ENCODE results near the gene USP48.

The USP48 gene

DNA sequence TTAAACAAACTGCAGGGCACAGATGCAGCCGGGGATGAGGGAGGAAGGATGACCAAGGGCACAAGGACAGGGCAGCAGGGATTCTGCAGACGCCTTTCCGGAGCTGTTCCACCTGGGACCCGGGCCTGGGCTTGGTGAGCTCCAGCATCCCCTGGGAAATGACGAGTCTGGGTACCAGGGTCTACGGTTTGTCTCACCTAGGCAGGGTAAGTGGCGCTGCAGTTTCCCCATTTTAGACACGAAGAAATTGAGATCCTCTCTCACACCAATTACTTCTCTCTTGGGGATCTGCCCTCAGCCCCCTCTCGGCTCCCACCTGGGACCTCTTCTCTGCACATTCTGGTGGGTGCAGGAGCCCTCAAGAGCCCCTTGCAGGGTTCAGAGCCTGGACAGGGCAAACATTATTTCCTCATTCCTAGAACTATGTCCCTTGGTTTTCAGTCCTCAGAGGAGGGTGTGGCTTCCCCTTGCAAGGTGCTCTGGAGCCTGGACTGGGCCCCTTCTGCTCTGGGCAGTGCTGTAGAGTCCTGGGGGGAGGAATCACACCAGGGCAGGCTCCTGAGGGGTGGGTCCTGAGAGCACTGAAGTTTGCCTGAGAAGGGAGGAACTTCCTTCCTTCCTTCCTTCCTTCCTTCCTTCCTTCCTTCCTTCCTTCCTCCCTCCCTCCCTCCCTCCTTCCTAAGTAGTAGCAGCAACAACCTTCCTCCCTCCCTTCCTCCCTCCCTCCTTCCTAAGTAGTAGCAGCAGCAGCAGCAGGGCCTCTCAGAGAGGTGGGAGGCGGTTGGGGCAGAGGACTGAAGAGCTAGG lies 129.8 kb downstream of the USP48 start:
- no peak for DNase-seq (ENCODE audit: low read depth)

DNA sequence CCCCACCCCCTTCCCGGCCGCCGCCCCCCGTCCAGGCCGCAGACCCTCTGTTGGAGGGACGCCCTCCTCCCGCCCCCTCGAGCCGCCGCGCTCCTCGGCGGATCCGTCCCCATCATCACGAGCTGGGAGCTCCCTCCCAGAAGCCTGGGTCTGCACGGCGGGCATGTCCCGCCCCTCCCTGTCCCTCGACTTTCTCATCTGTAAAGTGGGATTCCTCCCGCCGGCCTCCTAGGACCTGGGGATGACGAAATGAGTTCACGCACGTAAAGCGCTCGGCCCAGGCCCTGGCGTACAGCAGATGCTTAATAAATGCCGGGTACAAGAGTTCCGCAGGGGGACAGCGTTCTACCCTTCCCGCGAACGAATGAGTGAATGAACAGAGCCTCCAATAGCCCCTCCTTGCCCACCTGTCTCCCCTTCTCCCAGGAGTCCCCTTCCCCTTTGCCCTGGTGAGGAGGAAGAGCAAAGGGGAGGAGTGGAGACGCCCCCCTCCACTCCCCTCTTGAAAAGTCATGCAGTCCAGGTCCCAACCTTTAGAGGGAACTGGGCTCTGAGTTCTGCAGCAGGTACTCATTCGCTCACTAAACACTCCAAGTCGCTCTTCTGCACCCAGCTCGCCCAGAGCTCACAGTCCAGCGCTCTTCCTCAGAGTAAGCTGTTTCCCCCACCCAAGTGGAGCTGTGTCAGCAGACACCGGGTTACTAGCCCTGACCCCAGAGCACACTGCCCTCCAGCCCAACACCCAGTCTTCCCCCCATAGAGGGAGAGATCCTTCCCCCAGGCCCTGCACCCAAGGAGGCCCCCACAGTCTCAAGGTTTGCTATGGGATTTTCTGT lies 130.6 kb downstream of the USP48 start:
- DNase-seq (ENCODE audit: low read depth), result no peak

DNA sequence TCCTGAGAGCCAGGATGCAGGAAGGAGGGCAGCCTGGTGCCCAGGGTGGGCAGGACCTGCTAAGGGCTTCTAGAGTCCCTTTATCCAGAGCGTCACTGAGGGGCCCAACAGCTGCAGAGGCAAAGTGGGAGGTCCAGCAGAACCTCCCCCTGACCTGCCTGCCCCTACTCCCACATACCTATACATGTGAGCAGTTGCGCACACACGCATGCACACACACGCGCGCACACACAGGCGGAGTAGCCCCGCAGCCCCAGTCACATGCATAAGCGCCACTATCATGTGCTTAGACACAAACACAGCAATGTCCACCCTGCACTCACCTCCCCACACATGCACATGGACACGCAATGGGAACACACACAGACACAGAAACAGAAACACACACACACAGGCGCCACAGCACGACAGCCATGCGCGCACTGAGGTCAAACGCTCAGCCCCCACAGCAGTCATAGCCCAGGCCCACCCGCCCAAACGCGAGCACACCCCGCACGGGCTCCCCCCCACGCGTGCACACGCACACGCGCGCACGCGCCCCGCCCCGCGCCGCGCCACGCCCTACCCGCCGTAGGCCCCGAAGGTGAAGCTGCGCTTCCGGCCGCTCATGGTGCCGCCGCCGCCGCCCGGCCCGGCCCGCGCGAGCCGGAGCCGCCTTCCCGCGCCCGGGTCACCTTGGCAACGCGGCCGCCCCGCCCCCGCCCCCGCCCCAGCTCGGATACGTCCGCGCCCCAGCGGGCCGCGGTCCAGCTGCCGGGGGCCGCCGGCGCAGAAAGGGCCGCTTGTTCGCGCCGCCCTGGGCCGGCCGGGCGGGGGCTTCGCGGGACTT lies 131.5 kb downstream of the USP48 start:
- no peak for DNase-seq (ENCODE audit: low read depth)

DNA sequence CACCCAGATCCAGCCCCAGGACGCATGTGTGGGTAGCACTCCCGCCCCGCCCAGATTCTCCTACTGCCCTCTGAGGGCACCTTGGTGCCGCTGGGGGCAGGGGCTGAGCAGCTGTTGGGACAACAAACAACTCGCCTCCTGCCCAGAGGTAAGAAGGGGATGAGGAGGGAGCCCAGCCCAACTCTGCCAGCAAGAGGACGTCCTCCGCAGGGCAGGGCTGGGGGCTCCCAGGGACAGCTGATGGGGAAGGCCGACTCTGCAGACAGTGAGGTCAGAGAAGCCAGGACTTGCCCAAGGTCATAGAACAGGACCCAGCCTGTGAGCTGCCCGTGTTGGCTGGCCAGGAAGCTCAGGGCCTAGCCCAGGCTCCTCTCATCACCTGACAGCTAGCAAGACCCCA lies 132.5 kb downstream of the USP48 start:
- DNase-seq (ENCODE audit: low read depth), result no peak

DNA sequence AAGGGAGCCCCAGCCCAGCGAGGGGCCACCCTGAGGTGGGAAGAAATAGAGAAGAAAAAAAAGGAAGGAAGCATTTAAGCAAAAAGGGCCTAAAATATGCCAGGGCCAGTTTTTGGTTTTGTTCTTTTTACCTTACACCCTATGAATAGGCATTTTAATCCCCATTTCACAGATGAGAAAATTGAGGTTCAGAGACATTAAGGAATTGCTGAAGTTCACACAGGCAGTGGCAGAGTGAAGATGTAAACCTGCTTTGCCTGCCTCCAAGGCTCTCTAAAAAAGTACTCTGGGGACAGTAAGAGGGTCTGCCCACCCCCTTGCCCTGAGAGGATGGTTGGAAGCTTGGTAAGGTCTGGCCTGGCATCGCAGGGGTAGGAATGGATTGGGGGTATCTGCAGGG lies 133.6 kb downstream of the USP48 start:
- DNase-seq (ENCODE audit: low read depth), result no peak

DNA sequence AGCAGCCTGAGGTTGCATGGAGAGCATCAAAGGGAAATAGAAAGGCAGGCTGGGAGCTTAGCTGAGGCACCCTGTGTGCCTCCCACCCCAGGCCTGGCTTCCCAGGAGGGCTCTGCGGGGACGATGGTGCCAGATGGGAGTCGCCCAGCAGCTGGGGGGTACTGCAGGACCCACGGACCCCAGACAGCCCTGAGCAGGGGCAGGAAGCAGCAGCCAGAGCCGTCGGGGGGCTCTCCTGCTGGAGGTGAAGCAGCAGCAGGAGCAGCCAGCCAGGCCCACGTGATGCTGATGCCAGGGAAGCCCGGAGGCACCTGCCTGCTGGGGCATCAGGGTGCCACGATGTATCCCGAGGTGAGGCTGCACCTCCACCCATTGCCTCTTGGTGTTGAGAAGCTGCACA lies 134.2 kb downstream of the USP48 start:
- no peak for DNase-seq (ENCODE audit: low read depth)

DNA sequence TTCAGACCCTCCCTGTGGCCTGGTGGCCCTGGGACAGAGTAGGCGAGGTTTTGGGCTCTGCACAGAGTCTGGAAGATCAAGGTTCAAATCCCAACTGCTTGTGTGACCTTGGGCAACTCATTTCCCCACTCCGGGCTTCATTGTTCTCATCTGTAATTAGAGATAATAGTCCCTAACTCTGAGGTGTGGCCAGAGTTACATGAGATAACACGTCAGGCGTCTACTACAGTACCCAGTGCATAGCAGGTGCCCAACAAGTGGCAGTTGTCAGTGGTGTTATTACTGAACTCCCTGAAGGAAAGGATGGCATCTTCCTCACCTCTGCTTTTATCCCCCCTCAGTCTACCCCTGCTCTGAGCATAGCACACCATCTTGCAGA lies 134.6 kb downstream of the USP48 start:
- no peak for DNase-seq (ENCODE audit: low read depth)

DNA sequence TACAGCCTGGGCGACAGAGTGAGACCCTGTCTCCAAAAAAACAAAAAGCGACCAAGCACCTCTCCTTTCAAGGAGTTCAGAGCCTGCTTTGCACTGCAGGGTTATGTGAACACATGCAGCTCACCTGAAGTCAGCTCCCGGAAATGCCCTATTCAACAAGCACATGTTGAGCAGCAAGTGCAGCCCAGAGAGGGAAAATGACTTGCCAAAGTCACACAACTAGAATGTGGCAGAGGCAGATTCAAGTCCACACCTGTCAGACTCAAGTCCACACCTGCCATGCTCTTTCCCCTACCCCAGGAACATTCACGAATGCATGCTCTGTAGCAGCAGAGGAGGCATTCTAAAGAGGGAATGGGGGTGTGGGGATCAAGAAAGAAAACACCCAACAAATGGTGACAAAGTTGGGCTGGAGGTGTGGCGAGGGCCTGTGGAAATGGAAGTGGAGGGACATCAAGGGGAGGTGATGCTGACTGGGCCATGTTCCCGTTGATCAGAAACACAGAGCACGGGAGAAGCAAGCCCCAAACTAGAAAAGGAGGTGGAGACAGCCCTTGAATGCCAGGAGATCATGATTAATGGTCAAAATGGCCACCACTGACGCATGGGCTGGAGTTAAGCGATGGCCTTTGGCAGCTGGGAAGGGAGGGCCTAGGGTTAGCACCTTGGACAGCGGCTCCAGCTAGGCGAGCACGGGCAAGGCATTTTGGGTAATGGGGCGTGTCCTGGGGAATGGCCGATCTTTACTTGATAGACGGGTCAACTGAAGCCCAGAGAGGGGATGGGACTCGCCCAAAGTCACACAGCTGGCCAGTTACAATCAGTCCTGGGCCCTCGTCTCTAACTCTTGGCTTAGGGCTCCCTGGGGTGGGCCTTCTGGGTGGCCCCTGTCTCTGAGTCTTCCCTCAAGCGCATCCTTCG lies 135.3 kb downstream of the USP48 start:
- no peak for DNase-seq (ENCODE audit: low read depth)

DNA sequence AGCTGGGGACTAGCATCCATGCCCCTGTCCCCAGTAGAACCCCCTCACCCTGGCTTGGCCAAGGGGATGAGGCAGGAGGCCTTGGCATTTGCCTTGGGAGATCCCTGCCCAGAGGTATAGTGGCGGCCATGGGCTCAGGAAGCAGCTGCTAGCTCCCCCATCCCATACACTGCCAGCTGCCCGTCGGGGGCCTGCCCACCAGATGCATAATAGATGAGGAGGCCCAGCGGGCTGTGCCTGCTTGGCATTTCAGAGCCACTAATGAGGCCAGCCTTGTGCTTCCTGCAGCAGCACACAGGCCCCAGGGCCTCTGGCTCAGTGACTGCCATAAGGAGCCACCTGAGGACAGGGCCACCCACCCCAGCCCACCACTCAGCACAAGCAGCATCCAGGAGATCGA lies 137.4 kb downstream of the USP48 start:
- DNase-seq (ENCODE audit: low read depth), result no peak

DNA sequence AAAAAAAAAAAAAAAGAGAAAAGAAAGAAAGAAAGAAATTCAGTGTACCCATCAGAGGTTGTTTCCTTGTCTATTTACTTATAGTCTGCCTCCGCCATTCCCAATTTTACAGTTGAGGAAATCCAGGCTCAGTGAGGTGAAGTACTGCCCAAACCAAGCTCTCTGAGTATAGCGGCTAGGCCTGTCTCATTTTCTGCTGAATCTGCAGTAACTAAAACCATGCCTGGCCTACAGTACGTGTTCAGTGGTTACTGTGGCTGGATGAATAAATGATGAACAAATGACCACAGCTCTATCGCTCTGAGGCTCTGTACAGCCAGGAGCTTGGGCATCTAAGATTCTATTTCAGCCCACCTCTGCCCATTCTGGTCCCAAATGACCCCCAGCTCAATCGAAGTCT lies 138.0 kb downstream of the USP48 start:
- no peak for DNase-seq (ENCODE audit: low read depth)

DNA sequence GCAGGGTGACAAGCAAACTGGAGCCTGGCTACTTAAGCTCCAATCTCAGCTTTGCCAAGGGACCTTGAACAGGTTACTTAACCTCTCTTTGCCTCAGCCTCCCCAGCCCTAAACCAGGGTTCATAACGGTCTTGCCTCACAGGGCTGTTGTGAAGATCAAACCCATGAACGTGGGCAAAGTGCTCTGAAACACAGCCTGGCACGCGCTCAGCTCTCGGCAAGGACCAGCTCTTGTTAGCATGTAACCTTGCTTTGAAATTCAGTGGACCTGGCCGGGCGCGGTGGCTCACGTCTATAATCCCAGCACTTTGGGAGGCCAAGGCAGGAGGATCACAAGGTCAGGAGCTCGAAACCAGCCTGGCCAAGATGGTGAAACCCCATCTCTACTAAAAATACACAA lies 138.6 kb downstream of the USP48 start:
- DNase-seq (ENCODE audit: low read depth), result no peak

DNA sequence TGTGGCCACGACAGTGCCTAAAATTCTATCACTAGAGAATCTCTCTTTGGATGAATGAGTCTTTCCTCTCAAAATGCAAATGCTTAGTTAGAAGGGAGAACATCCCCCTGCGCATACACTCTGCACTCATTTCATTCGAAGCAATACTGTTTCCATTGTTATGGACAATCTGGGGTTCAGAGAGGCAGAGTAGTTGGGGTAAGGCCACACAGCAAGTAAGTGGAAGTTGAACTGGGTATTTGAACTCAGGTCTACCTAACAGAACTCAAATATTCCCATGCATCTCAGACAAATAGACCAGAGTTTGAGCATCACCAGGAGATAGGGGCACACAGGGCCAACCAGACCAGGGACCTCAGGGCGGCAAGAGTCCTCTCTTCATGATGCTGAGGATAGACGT lies 139.3 kb downstream of the USP48 start:
- no peak for DNase-seq (ENCODE audit: low read depth)

DNA sequence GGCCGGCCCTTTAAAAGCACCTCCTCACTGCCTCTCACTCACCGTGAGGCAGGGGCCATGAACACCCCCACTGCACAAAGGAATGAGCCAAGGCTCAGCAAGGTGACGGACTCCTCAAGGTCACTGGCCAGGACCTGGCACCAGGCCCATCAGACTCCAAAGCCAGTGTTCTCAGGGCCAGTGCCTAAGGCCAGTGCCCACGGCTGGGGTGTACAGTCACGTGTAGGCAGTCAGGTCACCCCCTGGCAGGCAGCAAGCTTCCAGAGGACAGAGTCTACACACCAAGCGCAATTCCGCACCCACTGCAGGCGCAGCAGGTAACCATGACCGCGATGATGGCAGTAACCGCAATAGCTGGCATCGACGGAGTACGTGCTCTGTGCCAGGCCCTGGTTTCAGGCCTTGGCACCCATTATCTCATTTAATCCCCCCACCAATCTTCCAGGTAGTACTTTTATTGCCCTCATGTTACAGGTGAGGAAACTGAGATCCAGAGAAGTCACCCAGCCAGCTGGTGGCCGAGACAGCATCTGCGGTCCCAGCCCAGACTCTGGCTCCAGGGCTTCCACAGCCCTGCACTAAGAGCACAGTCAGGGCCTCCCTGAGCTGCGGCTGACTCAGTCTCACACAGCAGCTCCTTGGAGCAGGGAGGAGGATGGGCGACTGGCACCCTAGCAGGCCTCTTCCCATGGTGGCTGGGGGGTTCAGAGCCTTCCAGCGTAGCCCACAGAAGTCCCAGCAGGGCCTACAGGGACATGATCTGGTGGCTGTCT lies 140.8 kb downstream of the USP48 start:
- no peak for DNase-seq (ENCODE audit: low read depth)

DNA sequence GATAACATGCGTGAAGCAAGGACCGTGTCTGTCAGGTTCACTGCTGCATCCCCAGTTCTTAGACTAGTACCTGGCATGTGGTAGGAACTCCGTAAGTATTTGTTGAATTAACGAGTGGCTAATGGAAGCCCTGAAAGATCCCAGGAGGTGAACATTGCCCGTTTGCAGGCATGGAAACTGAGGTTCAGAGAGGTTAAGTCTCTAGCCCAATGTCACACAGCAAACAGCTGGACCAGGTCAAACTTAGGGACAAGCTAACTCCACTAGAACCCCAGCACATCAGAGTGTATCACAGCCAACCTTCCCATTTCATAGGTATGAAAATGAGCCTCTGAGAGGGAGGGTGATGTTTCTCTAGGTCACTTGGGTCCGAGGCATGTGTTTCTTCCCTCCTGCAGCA lies 141.4 kb downstream of the USP48 start:
- no peak for DNase-seq (ENCODE audit: low read depth)

DNA sequence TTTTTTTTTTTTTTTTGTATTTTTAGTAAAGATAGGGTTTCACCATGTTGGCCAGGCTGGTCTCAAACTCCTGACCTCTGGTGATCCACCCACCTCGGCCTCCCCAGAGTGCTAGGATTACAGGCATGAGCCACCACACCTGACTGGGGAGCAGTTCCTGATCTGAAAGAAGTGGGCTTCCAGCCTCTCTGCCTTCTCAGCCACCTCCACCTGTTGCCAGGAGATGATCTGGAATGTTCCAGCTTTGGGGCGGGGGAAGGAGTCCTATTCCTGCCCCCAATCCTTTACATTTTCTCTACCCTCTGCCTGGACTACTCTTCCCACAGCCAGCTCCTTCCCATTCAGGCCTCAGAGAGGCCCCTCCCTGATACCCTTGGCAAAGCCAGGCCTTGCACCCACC lies 141.9 kb downstream of the USP48 start:
- no peak for DNase-seq (ENCODE audit: low read depth)

DNA sequence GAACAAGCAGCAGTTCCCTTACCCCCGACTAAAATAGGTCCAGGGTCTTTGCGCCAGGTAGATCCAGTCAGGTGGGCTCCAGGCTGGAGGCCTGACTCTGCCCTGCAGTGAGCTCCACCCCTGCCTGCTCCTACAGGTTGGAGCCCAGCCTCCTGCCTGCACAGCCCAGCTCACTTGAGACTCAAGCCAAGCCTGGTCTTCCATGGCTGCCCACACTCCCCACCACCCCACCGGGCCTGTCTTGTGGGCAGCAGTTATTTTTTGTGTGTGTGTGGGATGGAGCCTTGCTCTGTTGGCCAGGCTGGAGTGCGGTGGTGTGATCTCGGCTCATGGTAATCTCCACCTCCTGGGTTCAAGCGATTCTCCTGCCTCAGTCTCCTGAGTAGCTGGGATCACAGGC lies 142.3 kb downstream of the USP48 start:
- no peak for DNase-seq (ENCODE audit: low read depth)

DNA sequence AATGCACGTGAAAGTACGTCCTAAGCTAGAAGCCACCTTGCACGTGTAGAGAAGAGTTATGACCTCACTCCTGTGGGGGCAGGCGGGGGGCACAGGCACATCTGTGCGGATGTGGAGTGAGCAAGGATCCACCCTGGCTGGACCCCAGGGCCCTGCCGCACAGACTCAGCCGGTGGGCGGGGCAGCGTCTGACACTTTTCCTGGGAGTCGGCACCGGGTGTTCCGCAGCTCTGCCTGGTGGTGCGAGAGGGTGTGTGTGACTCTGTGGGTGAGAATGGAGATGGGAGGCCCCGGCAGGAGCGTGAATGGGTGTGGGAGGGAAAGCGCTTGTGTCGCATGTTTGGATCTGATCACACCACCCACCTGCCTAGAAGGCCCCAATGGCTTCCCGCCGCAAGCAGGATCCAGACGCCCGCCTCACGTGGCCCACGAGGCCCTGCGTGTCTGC lies 143.3 kb downstream of the USP48 start:
- no peak for DNase-seq (ENCODE audit: low read depth)

DNA sequence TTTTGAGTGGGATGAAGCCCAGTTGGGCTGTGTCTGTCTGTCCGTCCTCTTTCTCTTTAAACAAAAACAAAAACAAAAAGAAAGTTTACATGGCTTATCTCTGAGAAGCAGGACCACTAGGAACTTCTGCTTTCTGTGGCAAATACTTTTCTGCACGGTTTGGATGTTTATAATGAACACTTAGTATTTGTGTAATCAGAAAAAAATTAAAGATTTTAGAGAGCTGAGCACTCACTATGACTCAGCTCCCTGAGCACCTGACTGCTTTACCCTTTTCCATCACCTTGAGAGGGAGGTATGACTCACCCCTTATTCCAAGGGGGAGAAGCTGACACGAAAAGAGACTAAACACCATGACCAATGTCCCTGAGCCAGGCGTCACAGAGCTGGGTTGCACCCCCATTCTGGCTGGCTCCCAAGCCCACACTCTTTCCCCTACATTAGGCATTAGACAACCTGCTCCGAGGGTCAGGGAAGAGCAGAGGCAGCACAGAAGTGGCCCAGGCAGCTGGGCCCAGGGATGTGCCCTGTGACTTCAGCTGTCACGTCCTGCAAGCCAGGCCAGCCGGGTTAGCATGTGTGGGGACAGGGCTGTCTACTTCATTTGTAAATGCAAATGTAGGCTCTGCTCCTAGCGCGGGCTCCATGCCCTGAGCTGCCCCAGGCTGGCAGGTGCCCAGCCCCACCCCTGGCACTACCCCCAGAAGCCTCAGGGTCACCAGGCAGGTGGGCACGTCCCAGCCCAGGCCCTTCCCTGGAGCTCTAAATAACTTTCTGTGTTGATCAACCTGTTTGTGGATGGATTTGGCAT lies 144.2 kb downstream of the USP48 start:
- DNase-seq (ENCODE audit: low read depth), result no peak

DNA sequence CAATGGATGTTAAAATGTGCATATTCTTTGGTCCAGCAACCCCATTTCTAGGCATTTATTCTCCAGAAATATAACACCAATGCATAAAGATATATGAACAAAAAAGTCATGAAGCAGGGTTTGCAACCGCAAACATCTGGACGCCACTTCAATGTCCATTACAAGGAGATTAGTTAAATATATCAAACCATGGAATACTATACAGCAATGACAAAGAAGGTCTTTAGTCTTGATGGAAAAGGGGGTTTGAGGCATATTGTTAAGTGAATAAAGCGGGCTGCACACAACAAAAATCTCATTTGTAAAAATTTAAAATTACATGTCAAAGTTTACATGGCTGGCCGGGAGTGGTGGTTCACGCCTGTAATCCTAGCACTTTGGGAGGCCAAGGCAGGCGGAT lies 145.4 kb downstream of the USP48 start:
- DNase-seq (ENCODE audit: low read depth), result no peak

DNA sequence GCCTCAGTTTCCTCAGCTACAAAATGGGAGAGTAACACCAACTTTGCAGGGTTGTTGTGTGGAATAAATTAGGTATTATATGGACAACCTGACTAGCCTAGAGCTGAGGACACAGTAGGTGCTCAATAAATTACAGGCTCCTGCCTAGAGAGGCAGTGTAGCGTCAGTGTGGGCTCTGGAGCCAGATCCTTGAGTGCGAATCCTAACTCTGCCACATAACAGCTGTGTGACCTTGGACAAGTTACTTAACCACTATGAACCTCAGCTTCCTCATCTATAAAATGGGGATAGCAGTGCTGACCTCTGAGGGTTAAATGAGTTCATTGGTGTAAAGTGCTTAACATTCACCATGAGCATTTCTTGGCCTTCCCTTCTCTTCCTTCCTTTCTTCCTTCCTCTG lies 146.9 kb downstream of the USP48 start:
- no peak for DNase-seq (ENCODE audit: low read depth)
